H1 (cell line): ENCODE data around the gene GDPD1. TPM values are rescaled to one million over a fixed set of nuclear protein-coding genes. Genes with fewer than 3 reads are reported as not detected.

Experiments used
- ATF2 ChIP-seq: IDR thresholded peaks from 2 replicates; pipeline ENCODE4 v1.6.1; 2012; ENCODE audit warnings: low read length, inconsistent platforms
- CHD1 ChIP-seq: IDR thresholded peaks from 2 replicates; pipeline ENCODE4 v1.6.1; 2012; ENCODE audit warnings: low read depth, low read length, improper control_type of control experiment
- CHD7 ChIP-seq: fragments of 300-600 bp; sonication (generic); IDR thresholded peaks from 2 replicates; pipeline ENCODE4 v1.7.1; 2012; ENCODE audit warnings: low read length, moderate library complexity, mild to moderate bottlenecking, inconsistent platforms; ENCODE audit not compliant: insufficient replicate concordance
- KDM1A ChIP-seq: fragments of 200-600, 300-600 bp; sonication (generic); IDR thresholded peaks from 2 replicates; pipeline ENCODE4 v1.7.1; 2016; ENCODE audit warnings: mild to moderate bottlenecking, low read length, borderline replicate concordance
- KDM5A ChIP-seq: fragments of 200-600 bp; IDR thresholded peaks from 2 replicates; pipeline ENCODE4 v1.7.1; 2012; ENCODE audit warnings: mild to moderate bottlenecking, low read length, inconsistent platforms, mixed read lengths
- POLR2A ChIP-seq, 2 experiments: IDR thresholded peaks; 1 replicate in 1 of 2; 2 replicates in 1 of 2; pipeline ENCODE4 v1.6.1; 2011; ENCODE audit warnings: low read depth in 2 of 2, low read length in 2 of 2, mild to moderate bottlenecking in 2 of 2; ENCODE audit errors: control extremely low read depth in 1 of 2
- RFX5 ChIP-seq: IDR thresholded peaks from 2 replicates; pipeline ENCODE4 v1.6.1; 2011; ENCODE audit warnings: low read depth, low read length, improper control_type of control experiment, borderline replicate concordance
- SIRT6 ChIP-seq: IDR thresholded peaks from one replicate; pipeline ENCODE4 v1.7.1; 2012; ENCODE audit warnings: low read length, inconsistent platforms
- USF2 ChIP-seq: IDR thresholded peaks from 2 replicates; pipeline ENCODE4 v1.6.1; 2011; ENCODE audit warnings: low read length, improper control_type of control experiment
- polyA plus RNA-seq, 7 experiments: library from polyadenylated mRNA; depleted of rRNA in 3 of 7; stranded (reverse) in 5 of 7; unstranded in 2 of 7; fragments of >200 nt in 5 of 7; fragments of 200-250 nt in 2 of 7; gene quantifications; 1 replicate in 5 of 7; 2 replicates in 1 of 7; 4 replicates in 1 of 7; pipeline versions ENCODE4 v1.2.1 to v1.2.3, GENCODE V29; 2011 to 2013; ENCODE audit warnings: missing spikeins in 2 of 7, mixed read lengths in 2 of 7
- total RNA-seq: library from RNA; stranded (reverse); fragmentation: NEBNext Ultra II Directional; extraction: Animal tissue kit (Norgen Biotek cat#: 25700); gene quantifications from 2 replicates; pipeline ENCODE4 v1.2.1, GENCODE V29; 2021

The GDPD1 gene
- total and polyA plus RNA-seq, 2 of the 8 experiments (the other 6 are each of a cell fraction or from before 2014, with no cell fraction given), result 3.2 to 7.7 TPM

GRCh38 chr17:59193336-59193862, 26.9 kb upstream of the GDPD1 start (continued):
- no peak for TF ChIP-seq CHD7
- no peak for TF ChIP-seq USF2
- TF ChIP-seq CHD1, result no peak
- no peak for TF ChIP-seq SIRT6
- no peak for TF ChIP-seq ATF2
- no peak for TF ChIP-seq KDM5A
- no peak for TF ChIP-seq KDM1A
- no peak for TF ChIP-seq RFX5
- TF ChIP-seq POLR2A (IDR thresholded peaks at IDR 0.05; ENCODE audit: control extremely low read depth in 1 of 2, low read depth in 2 of 2, low read length in 2 of 2), result no peak
